Raji (cell line): ENCODE results near the gene HSD3B1.

Experiments used
- POLR2A ChIP-seq: IDR thresholded peaks from 2 replicates; pipeline ENCODE4 v1.6.1; 2011; ENCODE audit warnings: low read depth, low read length, control low read depth; ENCODE audit not compliant: insufficient read depth

Gene HSD3B1

DNA sequence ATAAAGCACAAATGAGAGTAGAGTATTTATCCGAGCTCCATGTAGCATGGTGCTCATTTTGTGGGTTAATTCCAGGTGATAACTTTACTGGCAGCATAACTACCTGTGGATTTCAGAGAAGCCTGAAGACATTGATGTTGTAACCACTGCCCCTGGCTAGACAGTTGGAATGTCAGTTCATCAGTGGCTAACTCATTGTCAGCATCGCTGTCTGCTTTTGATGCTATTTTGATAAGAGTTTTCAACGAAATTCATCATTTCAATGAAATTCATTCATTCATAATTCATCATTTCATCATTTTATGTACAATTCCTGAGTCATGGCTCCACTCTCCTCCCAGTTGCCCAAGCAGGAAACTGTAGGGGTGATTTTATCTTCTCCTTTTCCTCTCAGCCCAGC, 34.4 kb downstream of the HSD3B1 start:
- TF ChIP-seq POLR2A = no peak

DNA sequence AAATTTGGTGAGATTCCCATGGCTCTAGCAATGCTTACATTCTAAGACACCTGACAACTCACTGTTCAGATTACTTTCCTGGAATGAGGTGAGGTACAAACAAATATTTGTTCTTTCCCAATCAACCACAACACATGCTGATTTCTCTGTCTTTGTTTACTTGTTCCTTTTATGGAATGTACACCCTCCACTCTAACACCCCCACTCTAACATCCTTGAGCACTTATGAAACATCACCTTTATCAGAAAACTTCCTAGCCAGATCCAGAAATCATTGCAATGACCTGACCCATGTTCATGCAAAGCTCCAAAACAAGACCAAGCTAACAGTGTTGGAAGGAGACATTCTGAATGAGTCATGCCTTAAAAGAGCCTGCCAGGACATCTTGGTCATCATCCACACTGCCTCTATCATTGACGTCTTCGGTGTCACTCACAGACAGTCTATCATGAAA, 35.5 kb downstream of the HSD3B1 start:
- TF ChIP-seq POLR2A = no peak

DNA sequence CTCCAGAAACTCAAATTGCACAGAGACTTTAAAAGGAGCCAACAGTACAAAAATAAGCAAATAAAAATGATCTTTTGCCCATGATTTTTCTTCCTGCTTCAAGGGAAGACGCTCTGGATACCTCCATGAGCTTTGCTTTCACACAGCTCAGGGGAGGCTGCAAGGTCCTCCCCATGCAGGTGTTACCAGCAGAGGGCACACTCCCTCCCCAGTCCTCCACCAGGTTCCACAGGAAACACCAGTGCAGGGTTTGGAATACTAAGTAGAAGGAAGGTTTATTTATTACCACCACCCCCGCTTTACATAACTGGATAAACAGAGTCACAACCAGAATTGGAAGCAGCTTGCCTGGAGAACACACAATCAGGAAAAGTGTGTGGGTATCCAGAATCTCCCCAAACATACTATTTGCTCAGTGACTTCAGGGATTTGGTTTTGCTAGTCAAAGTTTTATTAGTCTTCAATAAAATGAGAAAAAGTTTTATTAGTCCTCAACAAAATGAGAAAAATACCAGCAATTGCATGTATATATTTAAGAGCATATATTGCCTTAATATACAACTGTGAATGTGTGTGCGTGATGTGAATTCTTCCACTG, 37.3 kb downstream of the HSD3B1 start:
- TF ChIP-seq POLR2A = no peak

DNA sequence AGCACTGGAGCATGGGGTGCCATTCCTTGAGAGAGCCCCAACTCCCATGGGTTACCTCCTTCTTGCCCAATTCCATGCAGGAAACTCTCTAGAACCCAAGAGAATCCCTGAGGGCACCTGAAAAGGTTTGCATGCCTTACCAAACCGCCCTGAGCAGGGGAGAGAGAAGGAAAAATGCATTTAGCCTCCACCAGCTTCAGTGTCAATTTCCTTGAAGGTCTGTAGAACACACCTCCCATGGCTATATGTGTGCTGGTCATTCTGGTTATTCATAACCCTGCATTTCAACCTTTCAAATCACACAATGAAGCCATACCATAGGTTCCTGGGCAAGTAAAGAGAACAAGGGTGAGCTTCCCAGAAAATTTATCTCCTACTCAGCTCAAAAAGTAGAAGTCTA, 39.6 kb downstream of the HSD3B1 start:
- no peak for TF ChIP-seq POLR2A

DNA sequence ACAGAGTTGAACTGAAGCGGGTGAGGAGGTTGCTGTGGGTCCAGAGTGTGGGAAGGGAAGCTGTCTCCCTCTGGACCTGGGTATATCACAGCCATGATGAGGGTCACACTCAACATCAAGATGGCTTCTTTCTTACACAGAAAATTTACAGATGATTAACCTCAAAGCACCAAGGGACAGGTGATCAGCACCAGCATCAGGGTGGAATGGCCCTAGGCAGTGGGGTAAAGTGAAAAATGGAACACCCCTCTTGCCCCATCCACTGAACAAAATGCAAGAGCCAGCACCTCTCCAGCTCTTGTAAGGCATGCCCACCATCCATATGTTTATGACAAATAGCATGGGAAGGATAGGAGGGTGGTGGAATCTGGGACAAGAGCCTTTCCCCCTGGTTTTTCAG, 40.3 kb downstream of the HSD3B1 start:
- no peak for TF ChIP-seq POLR2A

DNA sequence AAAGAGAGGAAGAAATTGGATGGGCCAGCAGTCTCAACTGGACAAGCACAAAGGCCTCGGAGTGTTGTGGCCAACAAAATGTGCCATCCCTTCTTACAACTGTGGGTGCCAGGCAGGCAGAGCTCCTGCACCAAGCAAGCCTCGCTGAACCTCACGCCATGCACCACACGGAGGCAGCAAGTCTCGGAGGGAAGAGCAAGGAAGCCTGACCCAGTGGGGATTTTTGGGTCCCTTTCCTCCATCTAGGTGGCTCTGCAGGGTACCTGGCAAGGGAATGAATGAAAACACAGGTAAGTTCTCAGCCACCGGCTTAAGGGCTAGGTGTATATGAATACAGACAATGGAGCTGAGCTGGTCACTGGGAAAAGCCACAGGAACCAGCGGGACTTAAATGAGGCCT, 40.8 kb downstream of the HSD3B1 start:
- TF ChIP-seq POLR2A = no peak

DNA sequence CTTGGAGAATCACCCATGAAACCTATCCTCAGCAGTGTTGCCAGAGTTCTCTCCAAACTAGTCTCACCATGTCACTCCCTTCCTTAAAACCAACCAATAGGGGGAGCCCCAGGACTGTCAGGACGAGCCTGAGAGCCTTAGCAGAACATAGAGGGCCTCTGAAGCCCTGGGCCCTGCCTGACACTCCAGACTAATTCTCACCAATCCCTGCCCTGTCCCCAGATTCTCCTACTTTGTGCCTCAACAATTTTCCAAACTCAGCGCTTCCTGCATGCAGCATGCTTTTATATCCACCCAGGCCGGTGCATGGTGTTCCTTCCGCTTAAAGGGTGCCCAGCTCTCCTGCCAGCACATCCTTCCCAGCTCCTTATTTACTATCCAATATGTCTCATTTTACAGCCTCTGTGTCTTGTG, 42.7 kb downstream of the HSD3B1 start:
- TF ChIP-seq POLR2A = no peak

DNA sequence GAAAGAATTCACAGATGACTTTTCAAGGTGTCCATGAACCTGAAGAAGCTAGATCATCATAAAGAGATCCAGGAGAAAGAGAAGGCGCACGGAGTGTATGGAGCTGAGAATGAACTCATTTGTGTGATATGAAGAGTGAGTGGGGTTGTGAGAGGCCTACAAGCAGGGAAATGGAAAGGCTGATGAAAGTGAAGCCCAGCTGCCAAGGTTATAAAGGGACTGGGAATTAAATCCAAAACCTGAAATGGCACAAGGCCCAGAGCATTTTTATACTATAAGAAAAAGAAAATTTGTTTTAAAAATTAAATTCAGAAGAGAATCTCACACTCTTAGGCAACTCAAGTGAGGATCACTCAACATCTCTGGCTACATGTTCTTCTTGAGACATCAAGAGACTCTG, 43.4 kb downstream of the HSD3B1 start:
- no peak for TF ChIP-seq POLR2A

DNA sequence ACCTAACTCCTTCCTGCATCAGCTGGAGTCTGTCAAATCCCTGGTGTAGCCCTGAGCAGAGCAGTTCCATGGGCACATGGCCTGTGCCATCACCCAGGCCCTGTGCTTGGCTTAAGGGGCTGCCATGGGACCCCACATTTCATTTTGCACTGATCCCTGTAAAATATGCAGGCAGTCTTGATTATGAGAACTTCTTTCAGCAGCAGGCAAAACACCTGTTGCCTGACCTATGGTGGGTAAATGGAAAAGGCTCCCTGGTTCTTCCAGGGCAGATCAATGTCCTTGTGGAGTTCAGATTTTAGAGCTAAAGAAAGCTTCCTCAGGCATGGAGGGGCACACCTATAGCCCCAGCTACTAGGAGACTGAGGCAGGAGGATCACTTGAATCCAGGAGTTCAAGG, 44.2 kb downstream of the HSD3B1 start:
- no peak for TF ChIP-seq POLR2A

DNA sequence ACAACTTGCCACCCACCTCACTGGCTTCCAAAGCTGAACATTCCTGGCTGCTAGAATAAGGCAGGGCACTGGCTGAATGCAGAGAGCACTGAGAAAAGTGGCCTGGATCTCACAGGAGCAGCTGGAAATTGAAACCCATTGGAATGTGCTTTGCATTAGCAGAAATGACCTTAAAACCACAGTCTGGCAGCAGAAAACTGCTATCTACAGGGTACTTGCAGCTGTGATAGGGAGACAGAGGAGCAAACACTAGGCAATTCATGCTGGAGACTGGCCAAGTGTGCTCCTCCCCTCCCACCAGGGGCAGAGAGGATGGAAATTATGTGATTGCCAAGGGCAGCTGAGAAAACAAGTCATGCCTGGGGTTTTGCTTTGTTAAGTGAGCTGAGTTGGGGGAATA, 47.2 kb downstream of the HSD3B1 start:
- TF ChIP-seq POLR2A = no peak

DNA sequence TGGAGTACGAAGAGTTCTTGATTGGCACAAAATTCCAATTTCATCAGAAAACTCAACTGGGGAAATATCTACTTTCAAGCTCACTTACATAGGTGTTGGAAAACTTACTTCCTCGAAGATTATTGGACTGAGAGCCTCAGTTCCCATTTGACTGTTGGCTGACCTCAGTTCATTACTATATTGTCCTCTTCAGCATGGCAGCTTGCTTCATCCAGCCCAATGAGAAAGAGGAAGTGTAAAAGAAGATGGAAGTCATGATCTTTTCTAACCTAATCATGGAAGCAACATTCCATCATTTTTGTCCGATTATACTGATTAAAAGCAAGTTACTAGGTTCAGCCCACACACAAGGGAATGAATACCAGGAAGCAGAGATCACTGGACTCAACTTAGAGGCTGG, 49.4 kb downstream of the HSD3B1 start:
- TF ChIP-seq POLR2A = no peak

DNA sequence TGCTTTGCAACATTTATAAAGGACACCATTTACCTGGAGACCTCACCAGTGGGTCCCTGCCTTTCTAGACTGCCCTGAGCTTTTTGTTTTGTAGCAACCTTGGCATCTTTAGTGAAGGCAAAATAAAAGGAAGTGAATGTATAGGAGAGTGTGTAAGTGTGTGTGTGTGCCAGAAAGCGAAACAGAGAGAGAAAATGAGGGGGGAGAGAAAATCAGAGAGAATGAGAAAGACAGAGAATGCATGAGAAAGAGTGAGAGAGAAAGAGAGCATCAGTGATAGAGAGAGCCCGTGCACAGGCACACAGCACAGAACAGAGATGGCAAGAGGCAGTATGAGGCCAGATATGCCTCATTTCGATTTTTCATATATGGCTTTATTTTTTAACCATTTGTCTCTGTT, 57.5 kb downstream of the HSD3B1 start:
- TF ChIP-seq POLR2A = no peak
